Spleen (tissue), 11 donors: ENCODE measurements around the gene CMSS1. TPM values are rescaled to one million over a fixed set of nuclear protein-coding genes. Genes with fewer than 3 reads are reported as not detected.

Source experiments
- DNase-seq: peaks from one replicate; pipeline ENCODE4 v3.0.0-alpha.2; 2020
- H3K27ac ChIP-seq, 8 donors: fragments of 200-600 bp; sonication (generic) in 7 of 8; 1 replicate in 4 of 8; 2 replicates in 4 of 8; pipeline versions ENCODE4 v1.5.0 to v1.8.0; 2016 to 2021; ENCODE audit warnings: inconsistent platforms in 4 of 8, mild to moderate bottlenecking in 4 of 8, moderate library complexity in 1 of 8
- H3K27me3 ChIP-seq, 7 donors: fragments of 200-600 bp; sonication (generic) in 6 of 7; replicated peaks in 1 of 7; 1 replicate in 4 of 7; 2 replicates in 3 of 7; pipeline versions ENCODE4 v1.5.0 to v1.8.0; 2016 to 2021; ENCODE audit warnings: inconsistent platforms in 3 of 7, mild to moderate bottlenecking in 1 of 7
- H3K36me3 ChIP-seq, 6 donors: fragments of 200-600 bp; sonication (generic) in 5 of 6; 1 replicate in 4 of 6; 2 replicates in 2 of 6; pipeline versions ENCODE4 v1.5.0 to v1.8.0; 2016 to 2021; ENCODE audit warnings: inconsistent platforms in 2 of 6
- H3K4me1 ChIP-seq, 6 donors: fragments of 200-600 bp; sonication (generic) in 5 of 6; 1 replicate in 3 of 6; 2 replicates in 3 of 6; pipeline versions ENCODE4 v1.5.0 to v1.8.0; 2016 to 2021; ENCODE audit warnings: inconsistent platforms in 3 of 6
- H3K4me3 ChIP-seq, 8 donors: fragments of 200-600 bp; sonication (generic) in 7 of 8; 1 replicate in 4 of 8; 2 replicates in 4 of 8; pipeline versions ENCODE4 v1.5.0 to v1.8.0; 2016 to 2021; ENCODE audit warnings: inconsistent platforms in 4 of 8, mild to moderate bottlenecking in 4 of 8, moderate library complexity in 2 of 8
- H3K9me3 ChIP-seq, 8 donors: fragments of 200-600 bp; sonication (generic) in 7 of 8; 1 replicate in 4 of 8; 2 replicates in 4 of 8; pipeline versions ENCODE4 v1.5.0 to v1.8.0; 2016 to 2021; ENCODE audit warnings: inconsistent platforms in 4 of 8
- POLR2A ChIP-seq, 3 donors: fragments of 450-650 bp; IDR thresholded peaks; one replicate each; pipeline ENCODE4 v1.5.1; 2017; ENCODE audit warnings: antibody characterized with exemption in 3 of 3, mild to moderate bottlenecking in 1 of 3
- POLR2AphosphoS5 ChIP-seq, 3 donors: sonication (generic); formaldehyde crosslinking; IDR thresholded peaks; one replicate each; pipeline ENCODE4 v1.5.1; 2017; ENCODE audit warnings: antibody characterized with exemption in 3 of 3
- WGBS, 5 donors: extraction: QIAGEN DNeasy Blood & Tissue Kit in 3 of 5; methylation state at CpG; one replicate each; pipeline versions ENCODE4 v1.1.5 to v1.1.7; 2013 to 2018; 5-methylcytosine and 5-hydroxymethylcytosine counted together
- intact Hi-C: fragments of 100-400 bp; cut with DNase I; formaldehyde crosslinking; loops from one replicate; pipeline ENCODE4 v1.15.0; 2023; ENCODE audit warnings: low total_unique reads
- polyA plus RNA-seq, 3 donors: library from polyadenylated mRNA; stranded (reverse); fragments of 200-250 nt; gene quantifications; one replicate each; pipeline ENCODE4 v1.2.1, GENCODE V29; 2013
- total RNA-seq, 7 donors: library from RNA; depleted of rRNA in 3 of 7; stranded (reverse); fragments of >200 nt in 3 of 7; fragmentation: NEBNext Ultra II Directional in 4 of 7; extraction: Animal tissue kit (Norgen Biotek cat#: 25700) in 4 of 7; gene quantifications; one replicate each; pipeline versions ENCODE4 v1.1.0 to v1.2.1, GENCODE V29; 2016 to 2021
- TF ChIP-seq, protein P1 (sequence below), 11 experiments: fragments of 200-600 bp in 7 of 11; fragments of 450-650 bp in 4 of 11; sonication (generic) in 4 of 11; IDR thresholded peaks in 8 of 11; conservative IDR thresholded peaks in 3 of 11; 1 replicate in 7 of 11; 2 replicates in 4 of 11; pipeline versions ENCODE4 v1.4.0 to v1.8.0; 2016 to 2021; ENCODE audit warnings: antibody characterized with exemption in 11 of 11, inconsistent platforms in 4 of 11, mild to moderate bottlenecking in 1 of 11
- donor health status: healthy with polysubstance abuse.
- donor health status: DM: no; HTN: no; CAD: no; lungs with moderate emphysema.
- donor health status: DM: no; HTN: no; CAD: no.
- donor health status: Bipolar disorder and iron deficiency.
- donor health status: healthy.
- donor health status: DM: no; HTN: no; CAD: no.
- donor health status: DM: yes; HTN: yes; CAD: no.

Gene CMSS1
- total and polyA plus RNA-seq, 10 donors: 6.9 to 30.1 (median 20.0) TPM

- H3K4me3 ChIP-seq: no peak overlapping the region
- H3K27ac ChIP-seq: peak overlapping the region in 5 of 8 donors; percentile 1 to 41 (median 35)
- H3K4me1 ChIP-seq: no peaks in the 10 kb centered on the region
- no peaks in the 10 kb centered on the region for H3K36me3 ChIP-seq
- DNase-seq: peak; percentile 24
- 86 to 96% (median 88%) methylated on average over 9 of the region's 9 CpGs for WGBS, 5 donors
- no peaks in the 10 kb centered on the region for H3K9me3 ChIP-seq
- H3K27me3 ChIP-seq: no peaks in the 10 kb centered on the region
- no peak for TF ChIP-seq POLR2A (IDR thresholded peaks at IDR 0.05)
- intact Hi-C loops: no loop called here
These were observed 203.4 kb downstream of the CMSS1 start for GRCh38 chr3:100020876-100021644.

- Histone ChIP-seq H3K9me3 (no peaks in the 10 kb centered on the region), H3K27me3 (no peaks in the 10 kb centered on the region), H3K4me1 (no peaks in the 10 kb centered on the region), H3K36me3 (no peaks in the 10 kb centered on the region), H3K4me3 (no peak overlapping the region), H3K27ac (peak overlapping the region in 1 of 8 donors; percentile 26)
- no peak for DNase-seq
- intact Hi-C loops: no loop called here
- TF ChIP-seq POLR2A (IDR thresholded peaks at IDR 0.05): no peak
- TF ChIP-seq, protein P1, sequence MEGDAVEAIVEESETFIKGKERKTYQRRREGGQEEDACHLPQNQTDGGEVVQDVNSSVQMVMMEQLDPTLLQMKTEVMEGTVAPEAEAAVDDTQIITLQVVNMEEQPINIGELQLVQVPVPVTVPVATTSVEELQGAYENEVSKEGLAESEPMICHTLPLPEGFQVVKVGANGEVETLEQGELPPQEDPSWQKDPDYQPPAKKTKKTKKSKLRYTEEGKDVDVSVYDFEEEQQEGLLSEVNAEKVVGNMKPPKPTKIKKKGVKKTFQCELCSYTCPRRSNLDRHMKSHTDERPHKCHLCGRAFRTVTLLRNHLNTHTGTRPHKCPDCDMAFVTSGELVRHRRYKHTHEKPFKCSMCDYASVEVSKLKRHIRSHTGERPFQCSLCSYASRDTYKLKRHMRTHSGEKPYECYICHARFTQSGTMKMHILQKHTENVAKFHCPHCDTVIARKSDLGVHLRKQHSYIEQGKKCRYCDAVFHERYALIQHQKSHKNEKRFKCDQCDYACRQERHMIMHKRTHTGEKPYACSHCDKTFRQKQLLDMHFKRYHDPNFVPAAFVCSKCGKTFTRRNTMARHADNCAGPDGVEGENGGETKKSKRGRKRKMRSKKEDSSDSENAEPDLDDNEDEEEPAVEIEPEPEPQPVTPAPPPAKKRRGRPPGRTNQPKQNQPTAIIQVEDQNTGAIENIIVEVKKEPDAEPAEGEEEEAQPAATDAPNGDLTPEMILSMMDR (IDR thresholded peaks at IDR 0.05 in 8 of 11, conservative IDR thresholded peaks at IDR 0.05 in 3 of 11): no peak
- TF ChIP-seq POLR2AphosphoS5 (IDR thresholded peaks at IDR 0.05): no peak
These were observed 204.8 kb downstream of the CMSS1 start for GRCh38 chr3:100022506-100022905.

DNA sequence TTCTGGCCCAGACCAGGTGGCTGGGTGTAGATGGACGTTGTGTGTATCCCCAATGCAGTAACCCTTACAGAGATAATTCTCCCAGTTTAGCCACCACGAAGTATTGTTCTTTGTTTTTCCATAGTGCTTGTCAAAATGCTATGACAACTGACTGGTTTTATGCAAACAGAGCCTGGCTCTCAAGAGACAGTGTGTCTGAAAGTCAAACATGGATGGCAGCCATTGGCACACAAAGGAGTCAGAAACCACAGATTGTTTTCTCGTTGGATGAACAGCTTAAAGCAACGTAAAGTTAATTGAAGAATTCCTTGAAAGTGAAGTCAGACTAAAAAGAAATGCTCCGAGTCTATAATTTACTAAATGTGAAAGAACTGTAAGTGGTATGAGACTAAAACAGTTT lies 205.5 kb downstream of the CMSS1 start:
- Histone ChIP-seq H3K4me1 (no peaks in the 10 kb centered on the region), H3K4me3 (no peak overlapping the region), H3K9me3 (no peaks in the 10 kb centered on the region), H3K27ac (no peak overlapping the region), H3K36me3 (no peaks in the 10 kb centered on the region), H3K27me3 (no peaks in the 10 kb centered on the region)
- 79 to 92% (median 82%) methylated on average over 5 of the region's 5 CpGs for WGBS, 5 donors
- intact Hi-C loops: no loop called here
- DNase-seq: no peak
- TF ChIP-seq, protein P1 (IDR thresholded peaks at IDR 0.05 in 8 of 11, conservative IDR thresholded peaks at IDR 0.05 in 3 of 11): no peak
- no peak for TF ChIP-seq POLR2AphosphoS5 (IDR thresholded peaks at IDR 0.05)
- TF ChIP-seq POLR2A (IDR thresholded peaks at IDR 0.05): no peak

DNA sequence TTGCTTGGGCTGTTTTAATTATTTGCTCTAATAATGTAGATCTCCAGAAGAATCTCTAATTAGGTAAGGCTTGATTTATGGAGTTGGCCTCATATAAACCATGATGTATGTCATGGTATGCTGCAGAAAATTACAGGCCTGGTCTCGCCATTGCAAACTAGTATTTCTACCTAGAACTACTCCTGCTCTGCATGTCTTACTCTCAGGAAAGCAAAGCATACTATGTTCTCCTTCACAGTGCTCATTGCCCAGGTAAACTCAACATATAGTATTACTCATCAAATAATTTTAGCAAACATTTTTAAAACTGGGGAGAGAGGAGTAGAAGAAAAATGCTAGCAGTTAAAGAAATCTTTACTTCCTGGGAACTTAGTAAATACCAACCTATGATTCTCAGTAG lies 205.9 kb downstream of the CMSS1 start:
- no peaks in the 10 kb centered on the region for H3K4me1 ChIP-seq
- H3K36me3 ChIP-seq: no peaks in the 10 kb centered on the region
- intact Hi-C loops: no loop called here
- no peak overlapping the region for H3K4me3 ChIP-seq
- no peak for TF ChIP-seq POLR2A (IDR thresholded peaks at IDR 0.05)
- TF ChIP-seq, protein P1 (IDR thresholded peaks at IDR 0.05 in 8 of 11, conservative IDR thresholded peaks at IDR 0.05 in 3 of 11): no peak
- no peak for TF ChIP-seq POLR2AphosphoS5 (IDR thresholded peaks at IDR 0.05)
- no peak overlapping the region for H3K27ac ChIP-seq
- 85 to 96% (median 94%) methylated on average over 1 of the region's 1 CpG for WGBS, 5 donors
- no peaks in the 10 kb centered on the region for H3K27me3 ChIP-seq
- no peak for DNase-seq
- no peaks in the 10 kb centered on the region for H3K9me3 ChIP-seq
